ENCODE data around the gene STX4. TPM values are rescaled to one million over a fixed set of nuclear protein-coding genes. Genes with fewer than 3 reads are reported as not detected.

The STX4 gene
- total RNA-seq, 1 experiment from 2014 or later: 32.3 TPM

DNA sequence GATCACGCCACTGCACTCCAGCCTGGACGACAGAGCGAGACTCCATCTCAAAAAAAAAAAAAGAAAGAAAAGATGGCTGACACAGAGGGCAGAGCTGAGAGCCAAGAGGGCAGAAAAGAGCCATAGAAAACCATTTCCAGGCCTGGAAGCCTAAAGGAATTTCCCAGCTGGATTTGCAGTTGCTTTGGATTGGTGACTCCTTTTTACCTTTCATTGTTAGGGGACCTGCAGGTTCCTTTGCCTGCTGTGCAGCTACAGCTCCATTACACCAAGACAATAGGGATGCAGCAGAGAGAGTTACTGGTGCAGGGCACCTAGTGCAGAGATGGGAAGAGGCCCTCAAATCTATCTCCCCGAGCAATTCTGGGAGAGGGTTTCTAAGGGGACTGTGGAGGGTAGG is 22.3 kb downstream of the STX4 start:
- Histone ChIP-seq H3K4ac (ENCODE audit: low read depth, low read length) (no peak overlapping the region), H3K27ac (ENCODE audit: insufficient read length, low read depth, low read length) (no peak overlapping the region), H3K79me2 (ENCODE audit: insufficient read depth, low read length) (no peaks in the 10 kb centered on the region), H3K56ac (ENCODE audit: insufficient read length, low read depth, low read length) (no peak overlapping the region), H3K27me3 (ENCODE audit: insufficient read depth, low read length) (no peaks in the 10 kb centered on the region), H2BK15ac (ENCODE audit: low read depth, low read length) (no peak overlapping the region), H3K23me2 (ENCODE audit: insufficient read length, low read depth, low read length, poor library complexity, severe bottlenecking) (no peaks in the 10 kb centered on the region), H2AFZ (ENCODE audit: low read length) (no peak overlapping the region), H2BK120ac (ENCODE audit: low read depth, low read length, poor library complexity, severe bottlenecking) (no peak overlapping the region), H4K5ac (ENCODE audit: insufficient read length, low read depth, low read length) (no peak overlapping the region), H3T11ph (ENCODE audit: low read length) (no peak overlapping the region), H3K14ac (ENCODE audit: insufficient read depth, low read length) (no peak overlapping the region), H3K23ac (ENCODE audit: insufficient read length, low read depth, low read length) (no peak overlapping the region), H4K20me1 (ENCODE audit: control insufficient read depth, insufficient read depth, insufficient read length) (no peaks in the 10 kb centered on the region), H2BK12ac (ENCODE audit: insufficient read length, low read depth, low read length) (no peak overlapping the region), H2AK5ac (ENCODE audit: insufficient read length, low read length) (no peak overlapping the region), H3K4me1 (ENCODE audit: insufficient read depth, low read length) (no peaks in the 10 kb centered on the region), H3K18ac (ENCODE audit: insufficient read length, low read depth, low read length) (no peak overlapping the region), H2BK20ac (ENCODE audit: low read depth, low read length, poor library complexity, severe bottlenecking) (no peak overlapping the region), H4K91ac (ENCODE audit: insufficient read length, low read depth, low read length) (no peak overlapping the region), H3K9me3 (ENCODE audit: control insufficient read depth, low read depth, low read length) (no peaks in the 10 kb centered on the region), H3K4me2 (ENCODE audit: insufficient read depth, insufficient read length, low read length) (no peak overlapping the region), H3K79me1 (ENCODE audit: insufficient read depth, low read depth, low read length, poor library complexity, severe bottlenecking) (no peaks in the 10 kb centered on the region), H3K9ac (ENCODE audit: extremely low read depth, insufficient read length, low read length) (no peak overlapping the region), H4K8ac (replicated peaks; ENCODE audit: insufficient read length, low read depth, low read length) (no peak overlapping the region), H2BK5ac (ENCODE audit: insufficient read length, low read length) (no peak overlapping the region)
- peaks cover 7 to 18% of the 10 kb centered on the region in 2 experiments for H3K4me1 Mint-ChIP-seq
- no peak for DNase-seq
- H3K27me3 Mint-ChIP-seq (ENCODE audit: low read depth): peaks cover 3% of the 10 kb centered on the region
- no CpG with 5 or more reads among the region's 4 CpGs for WGBS (ENCODE audit: extremely low coverage, insufficient read length, low lambda C conversion rate)
- H3K27ac Mint-ChIP-seq: peak overlapping the region; percentile 42 to 98 (median 65); a peak in 6 of 7 replicates
- H3K36me3 Mint-ChIP-seq (ENCODE audit: insufficient read depth in 1 of 3, low read depth in 3 of 3): peaks cover 4 to 11% (median 6%) of the 10 kb centered on the region in 3 experiments; a peak in 5 of 7 replicates
- peak overlapping the region in 1 of 2 experiments; percentile 16; a peak in 2 of 5 replicates for H3K4me3 Mint-ChIP-seq
- TF ChIP-seq CTCF (conservative IDR thresholded peaks at IDR 0.05): no peak
- no peaks in the 10 kb centered on the region for H3K9me3 Mint-ChIP-seq
